ENCODE measurements around the gene RHCG.
"Not testable (repeated sequence)": the region's sequence is repeated elsewhere in the genome, so short reads cannot be mapped to it uniquely, and the experiment has no call there.

Gene RHCG

DNA sequence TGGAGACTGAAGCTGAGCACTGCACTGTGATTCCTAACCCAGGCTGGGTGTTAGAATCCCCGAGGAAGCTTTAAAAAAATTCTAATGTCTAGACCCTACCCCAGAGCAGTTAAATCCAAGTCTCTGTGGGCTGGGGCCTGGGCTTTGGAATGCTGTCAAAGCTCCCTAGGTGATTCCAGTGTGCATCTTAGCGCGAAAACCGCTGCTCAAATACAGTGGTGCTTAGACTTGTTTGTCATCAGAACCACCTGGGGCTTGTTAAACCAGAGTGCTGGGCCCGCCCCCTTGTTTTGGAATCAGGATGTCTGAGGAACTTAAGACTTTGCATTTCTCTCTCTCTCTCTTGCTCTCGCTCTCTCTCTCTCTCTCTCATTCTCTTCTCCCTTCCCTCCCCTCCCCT lies 20.7 kb downstream of the RHCG start:
- no peak for FAIRE-seq

DNA sequence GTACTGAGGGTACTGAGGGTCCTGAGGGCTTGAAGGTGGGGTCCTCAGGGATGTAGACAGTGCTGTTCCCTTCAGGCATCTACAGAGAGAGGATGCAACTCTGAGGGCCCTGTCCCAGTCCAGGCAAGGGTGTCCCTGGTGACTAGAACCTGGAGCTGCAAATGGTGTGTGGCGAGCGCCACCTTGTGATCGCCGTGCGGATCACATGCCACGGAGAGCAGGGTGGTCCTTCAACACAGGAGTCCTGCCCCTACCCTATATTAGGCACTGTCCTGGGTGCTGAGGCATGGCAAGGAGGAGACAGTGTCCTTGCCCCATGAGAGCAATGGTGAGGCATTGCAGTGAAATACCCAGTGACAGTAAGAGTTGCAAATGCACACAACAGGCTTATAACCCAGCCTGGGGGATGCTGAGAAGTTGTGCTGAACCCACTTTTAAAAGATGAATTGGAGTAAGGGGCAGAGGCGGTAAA lies 23.6 kb downstream of the RHCG start:
- FAIRE-seq = no peak

DNA sequence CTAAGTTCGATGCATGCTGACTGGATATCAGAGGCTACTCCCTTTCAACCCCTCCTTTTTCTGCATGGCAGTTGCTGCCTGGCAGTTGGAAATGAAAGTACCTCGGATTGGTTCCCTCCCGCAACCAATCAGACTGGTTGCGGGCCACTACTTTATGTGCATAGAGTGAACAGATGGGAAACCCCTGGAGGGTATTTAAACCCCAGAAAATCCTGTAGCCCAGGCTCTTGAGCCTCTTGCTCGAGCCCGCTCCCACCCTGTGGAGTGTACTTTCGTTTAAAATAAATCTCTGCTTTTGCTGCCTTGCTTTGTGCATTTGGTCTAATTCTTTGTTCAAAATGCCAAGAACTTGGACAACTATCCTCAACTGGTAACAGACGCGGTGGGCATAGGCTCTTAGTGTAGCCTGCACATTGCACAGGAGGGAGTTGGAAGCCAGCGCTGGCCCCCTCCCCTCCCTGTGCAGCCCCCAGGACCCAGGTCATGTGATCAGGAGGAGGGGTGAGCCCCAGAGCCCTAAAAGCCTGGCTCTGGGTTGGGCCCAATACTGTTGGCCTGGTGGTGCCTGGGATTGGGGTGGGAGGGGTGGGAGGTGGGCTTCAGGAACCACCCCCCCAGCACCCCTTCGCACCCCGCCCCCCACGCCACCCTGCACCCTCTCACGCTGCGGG lies 26.8 kb downstream of the RHCG start:
- FAIRE-seq = no peak

DNA sequence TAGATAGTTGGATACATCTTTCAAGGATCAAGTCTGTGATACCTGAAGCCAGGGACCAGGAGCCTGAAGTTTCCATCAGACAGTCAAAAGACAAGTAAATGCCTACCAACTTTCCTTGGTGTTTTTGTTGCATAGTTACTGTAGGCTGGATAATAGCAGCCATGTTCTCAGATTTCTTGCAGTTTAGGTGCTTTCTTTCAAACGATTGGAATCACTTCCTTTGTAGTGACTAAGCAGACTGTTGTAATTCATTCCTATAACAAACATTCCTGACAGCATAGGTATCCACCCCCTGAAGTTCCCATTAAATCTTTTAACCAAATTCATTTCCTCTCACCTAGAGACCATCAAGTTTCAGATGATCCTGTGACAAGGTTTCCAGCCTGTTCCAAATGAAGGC lies 27.6 kb downstream of the RHCG start:
- FAIRE-seq = not testable (repeated sequence)

DNA sequence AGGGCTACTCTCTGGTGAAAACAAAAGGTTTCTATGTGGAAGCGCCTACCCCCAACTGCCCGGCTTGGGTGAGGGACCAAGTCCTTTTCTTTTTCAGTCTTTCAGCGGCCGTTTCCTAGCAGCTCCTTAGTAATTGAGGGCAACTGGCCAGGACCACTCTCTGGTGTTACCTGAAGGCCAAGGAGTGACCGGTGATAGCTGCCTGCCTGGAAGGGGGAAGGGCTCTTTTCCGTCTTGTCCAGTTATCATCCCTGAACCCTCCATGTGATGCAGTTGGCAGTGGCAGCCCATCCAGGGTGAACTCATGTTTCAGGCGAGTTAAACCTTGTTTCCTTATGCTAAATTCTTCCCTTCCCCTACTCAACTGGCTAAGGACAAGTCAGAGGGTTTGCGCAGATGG lies 33.3 kb downstream of the RHCG start:
- no peak for FAIRE-seq

DNA sequence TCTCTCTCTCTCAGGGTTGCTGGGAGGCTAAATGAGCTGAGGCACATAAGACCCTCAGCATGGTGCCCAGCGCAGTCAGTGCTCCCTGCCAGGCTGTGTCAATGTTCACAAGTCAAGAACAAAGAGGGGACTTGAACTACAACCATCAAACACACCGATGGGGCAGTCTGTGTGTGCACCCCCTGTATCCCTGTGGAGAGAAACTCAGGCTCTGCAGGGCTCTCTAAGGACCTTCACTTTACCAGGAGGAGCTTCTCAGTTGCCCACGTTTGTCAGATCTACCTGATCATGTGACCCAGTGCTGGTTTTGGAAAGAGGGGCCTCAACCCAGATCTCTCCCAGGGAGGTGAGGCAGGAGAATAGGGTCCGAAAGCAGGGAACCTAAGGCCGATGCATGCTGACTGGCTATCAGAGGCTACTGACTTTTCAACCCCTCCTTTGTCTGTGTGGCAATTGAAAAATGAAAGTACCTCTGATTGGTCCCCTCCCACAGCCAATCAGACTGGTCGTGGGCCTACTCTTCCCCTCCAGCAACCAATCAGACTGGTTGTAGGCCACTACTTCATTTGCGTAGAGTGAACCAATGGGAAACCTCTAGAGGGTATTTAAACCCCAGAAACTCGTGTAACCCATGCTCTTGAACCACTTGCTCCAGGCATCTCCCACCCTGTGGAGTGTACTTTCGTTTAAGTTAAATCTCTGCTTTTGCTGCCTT lies 34.0 kb downstream of the RHCG start:
- FAIRE-seq = no peak

DNA sequence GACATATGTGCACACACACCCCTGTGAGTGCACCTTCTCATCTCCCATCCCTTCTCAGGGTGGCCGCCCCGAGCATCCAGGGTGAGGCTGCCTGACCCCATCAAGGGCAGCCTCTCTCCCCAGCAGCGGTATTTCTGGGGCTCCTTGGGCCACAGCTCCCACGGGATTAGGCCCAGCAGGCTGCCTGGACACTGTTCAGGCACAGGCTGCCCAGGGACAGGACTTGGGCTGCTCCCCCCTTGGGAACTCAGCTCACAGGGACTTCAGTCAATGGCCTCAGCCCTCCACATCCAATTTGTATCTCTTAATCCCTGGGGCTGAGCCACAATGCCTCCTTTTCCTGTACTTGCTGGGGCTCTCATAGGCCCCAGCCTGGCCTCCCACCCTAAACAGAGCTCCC lies 35.0 kb downstream of the RHCG start:
- no peak for FAIRE-seq

DNA sequence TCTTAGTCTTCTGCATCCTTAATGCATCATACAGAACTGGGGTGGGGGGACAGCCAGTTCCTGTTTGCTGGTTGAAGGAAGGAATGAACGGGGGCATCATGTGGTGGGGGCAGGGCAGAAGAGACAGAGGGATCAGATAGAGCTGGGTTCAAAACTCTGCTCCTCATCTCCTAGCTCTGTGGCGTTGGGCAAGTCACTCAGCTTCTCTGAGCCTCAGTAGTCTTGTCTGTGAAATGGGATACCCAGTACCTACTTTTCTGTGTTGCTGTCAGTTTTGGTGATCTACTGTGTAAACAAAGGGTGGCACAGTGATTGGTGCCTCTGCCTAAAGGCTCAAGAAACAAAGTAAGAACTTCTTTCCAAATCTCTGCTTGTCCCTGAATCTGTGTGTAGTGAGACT lies 36.3 kb downstream of the RHCG start:
- FAIRE-seq = no peak

DNA sequence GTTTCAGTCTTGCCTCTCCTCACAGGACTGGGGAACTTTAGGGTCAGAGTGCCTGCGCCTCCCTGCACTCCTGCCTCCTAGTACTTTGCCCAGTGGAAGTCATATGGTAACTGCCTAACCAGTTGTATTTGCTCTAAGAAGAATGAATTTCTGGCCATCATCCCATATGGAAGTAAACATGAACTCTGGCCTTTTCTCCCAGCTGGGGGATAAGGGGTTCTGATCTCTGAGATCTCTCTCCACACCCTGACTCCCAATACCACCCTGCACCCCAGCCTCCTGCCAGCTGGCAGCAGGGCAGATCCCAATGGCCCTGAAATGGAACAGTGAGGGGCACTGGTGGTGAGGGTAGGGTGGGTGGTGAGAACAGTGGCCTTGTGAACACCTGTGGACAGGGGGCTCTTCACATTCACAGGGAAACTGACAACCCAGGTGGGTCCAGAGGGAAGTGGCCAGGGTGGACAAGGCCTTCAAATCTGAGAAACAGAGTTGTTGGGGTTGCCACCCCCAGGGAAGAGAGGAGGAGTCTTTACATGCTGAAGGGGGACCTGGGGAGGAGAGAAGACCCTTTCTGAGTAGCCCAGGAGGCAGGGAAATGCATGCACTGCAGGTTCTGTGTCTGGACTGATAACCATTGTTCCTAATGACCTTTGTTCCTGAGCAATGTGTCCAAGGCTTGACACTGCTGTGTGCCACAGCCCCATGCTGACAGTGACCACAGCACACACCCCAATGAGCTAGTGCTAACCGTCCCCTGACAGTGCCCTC lies 36.9 kb downstream of the RHCG start:
- FAIRE-seq = no peak

DNA sequence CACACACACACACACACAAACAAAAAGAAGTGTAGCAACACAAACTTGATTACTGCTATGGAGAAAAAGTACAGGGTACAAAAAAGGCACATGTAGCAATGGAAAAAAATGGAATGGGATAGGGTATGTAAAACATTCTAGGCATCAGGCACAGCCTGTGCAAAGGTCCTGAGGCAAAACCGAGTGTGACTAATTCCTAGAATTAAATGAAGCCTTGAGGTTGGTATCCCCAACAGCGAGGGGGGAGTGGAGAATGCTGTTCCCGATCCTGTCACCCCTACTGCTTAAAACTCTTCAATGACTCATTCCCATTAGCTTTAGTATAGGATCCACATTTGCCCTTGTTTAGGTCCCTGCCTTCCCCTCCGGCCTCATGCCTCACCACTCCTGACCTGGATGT lies 37.9 kb downstream of the RHCG start:
- FAIRE-seq = no peak

DNA sequence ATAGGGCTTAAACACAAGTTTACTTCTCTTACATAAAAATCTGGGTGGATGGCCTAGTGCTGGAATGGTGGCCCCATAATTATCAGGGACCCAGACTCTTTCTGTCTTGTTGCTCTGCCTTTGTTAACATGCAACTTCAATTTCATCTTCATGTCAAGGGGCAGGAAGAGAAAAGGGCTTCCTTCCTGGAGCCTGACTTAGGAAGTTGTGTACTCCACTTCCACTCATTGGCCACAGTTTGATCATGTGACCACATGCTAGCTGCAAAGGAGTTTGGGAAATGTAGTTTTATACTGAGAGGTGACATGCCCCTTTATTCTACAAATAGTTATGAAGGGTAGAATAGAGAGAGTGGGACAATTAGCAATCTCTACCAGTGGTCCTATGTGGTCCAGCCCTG lies 39.3 kb downstream of the RHCG start:
- FAIRE-seq = no peak

DNA sequence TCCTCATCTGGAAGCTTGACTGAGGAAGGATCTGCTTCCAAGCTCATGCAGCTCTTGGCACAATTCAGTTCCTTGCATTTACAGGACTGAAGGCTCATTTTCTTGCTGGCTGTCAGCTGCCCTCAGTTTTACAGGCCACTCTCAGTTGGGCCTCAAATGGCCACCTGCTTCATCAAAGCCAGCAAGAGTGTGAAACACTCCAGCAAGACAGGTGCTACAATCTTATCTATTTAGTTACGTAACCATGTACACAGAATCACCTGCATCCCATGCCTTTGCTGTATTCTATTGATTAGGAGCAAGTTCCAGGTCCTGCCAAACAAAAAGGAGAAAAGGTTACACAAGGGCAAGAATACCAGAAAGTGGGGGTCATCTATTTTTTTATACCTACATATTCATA lies 40.8 kb downstream of the RHCG start:
- FAIRE-seq = no peak

DNA sequence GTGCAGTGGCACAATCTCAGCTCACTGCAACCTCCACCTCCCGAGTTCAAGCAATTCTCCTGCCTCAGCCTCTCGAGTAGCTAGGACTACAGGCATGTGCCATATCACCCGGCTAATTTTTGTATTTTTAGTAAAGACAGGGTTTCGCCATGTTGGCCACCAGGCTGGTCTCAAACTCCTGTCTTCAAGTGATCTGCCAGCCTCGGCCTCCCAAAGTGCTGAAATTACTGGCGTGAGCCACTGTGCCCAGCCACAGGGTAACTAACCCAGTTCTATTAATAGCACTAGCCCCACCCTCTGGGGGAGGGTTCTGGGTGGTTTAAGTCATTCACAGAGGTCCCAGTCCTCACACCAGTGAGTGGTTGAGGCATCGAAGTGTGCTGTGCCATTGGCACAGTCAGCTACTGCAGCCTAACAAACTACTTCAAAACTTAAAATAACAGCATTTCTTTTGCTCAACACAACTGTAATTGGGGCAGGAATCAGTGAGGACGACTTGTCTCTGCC lies 44.0 kb downstream of the RHCG start:
- no peak for FAIRE-seq

DNA sequence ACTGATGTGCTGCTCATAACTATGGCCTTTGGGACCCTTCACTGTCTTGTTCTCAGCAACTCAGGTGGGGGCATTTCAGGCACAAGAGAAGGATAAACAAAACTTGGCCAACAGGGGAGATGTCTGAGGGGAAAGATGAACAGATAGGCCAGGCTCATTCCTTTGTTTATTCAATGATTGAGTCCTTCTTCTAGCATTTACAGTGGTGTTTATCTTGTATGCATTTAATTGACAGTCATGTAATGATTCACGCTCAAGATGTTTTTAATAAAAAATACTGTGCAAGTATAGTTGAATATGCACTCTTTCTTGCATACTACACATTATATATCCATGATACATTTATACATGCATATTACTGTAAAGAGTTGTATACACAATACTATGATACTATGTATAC lies 44.5 kb downstream of the RHCG start:
- FAIRE-seq = no peak

DNA sequence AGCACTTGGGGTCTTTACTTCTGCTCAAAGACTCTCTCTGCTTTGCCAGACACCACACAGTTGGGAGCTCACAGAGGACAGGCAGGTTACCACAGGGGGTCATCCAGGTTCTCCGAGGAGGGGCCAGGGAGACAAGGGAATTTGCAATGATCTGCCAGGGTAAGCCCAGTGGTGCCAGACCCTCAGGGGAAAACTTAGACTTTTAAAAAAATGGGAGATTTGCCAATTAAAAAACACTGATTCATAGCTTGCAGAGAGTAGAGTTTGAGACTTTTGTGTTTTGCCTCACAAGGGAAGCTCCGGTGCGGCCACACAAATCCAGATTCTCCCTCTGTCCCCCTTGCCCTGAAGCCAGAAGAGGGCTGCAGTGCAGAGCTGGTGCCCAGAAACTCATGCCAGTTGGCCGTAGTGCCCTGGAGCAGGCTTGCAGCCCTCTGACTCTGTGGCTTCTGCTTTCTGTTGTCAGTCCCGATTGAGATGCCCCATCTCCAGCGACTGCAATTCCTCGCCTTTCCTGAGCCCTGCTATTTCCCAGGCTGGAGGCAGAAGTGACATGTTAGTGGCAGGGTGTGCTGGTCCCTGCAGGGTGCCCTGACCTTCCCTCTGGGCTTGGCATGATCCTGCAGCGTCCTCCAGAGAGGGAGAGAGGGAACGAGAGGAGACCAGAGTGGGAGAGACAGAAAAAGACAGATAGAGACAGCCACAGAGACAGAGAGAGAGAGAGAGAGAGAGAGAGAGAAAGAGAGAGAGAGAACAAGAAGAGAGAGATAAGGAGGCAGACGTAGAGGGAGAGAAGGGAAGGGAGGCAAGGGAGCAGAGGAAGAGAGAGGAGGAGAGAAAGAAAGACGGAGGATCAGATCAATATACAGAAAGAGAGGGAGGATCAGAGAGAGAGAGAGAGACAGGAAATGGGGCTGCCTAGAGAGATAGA lies 46.0 kb downstream of the RHCG start:
- no peak for FAIRE-seq

DNA sequence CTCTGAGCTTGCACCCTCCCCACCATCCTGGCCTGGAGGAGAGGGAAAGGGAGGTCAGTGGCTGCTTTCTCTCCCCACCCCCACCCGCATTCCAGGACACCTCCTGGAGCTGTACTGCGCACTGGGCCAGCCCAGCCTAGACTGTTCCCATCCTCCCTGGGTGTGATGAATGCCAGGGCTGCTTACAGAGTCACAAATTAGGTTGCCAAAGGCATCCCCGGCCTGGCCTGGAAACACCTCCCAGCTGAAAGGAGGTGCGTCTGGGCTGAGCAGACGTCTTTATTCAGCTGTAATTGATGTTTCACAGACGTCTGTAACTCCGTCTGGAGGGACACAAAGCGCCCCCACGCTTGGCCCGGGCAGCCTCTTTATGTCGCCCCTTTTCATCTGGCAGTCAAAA lies 47.6 kb downstream of the RHCG start:
- FAIRE-seq = no peak

DNA sequence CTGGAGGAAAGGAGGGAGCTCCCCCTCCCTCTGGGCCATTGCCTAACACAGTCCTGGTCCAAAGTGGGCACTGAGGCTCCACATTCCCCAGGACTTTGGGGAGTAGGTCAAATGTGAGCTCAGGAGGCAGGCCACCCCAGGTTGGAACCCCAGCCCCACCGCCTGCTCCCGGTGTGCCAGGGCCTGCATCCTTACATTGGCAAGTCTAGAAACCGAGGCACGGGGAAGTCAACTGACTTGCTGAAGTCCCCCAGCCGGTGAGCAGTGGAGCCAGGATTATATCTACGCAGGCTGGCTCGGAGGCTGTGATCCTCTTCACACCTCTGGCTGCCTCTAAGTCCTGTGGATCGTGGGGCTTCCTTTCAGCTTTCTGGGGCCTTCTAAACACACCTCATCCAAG lies 48.7 kb downstream of the RHCG start:
- FAIRE-seq = no peak

DNA sequence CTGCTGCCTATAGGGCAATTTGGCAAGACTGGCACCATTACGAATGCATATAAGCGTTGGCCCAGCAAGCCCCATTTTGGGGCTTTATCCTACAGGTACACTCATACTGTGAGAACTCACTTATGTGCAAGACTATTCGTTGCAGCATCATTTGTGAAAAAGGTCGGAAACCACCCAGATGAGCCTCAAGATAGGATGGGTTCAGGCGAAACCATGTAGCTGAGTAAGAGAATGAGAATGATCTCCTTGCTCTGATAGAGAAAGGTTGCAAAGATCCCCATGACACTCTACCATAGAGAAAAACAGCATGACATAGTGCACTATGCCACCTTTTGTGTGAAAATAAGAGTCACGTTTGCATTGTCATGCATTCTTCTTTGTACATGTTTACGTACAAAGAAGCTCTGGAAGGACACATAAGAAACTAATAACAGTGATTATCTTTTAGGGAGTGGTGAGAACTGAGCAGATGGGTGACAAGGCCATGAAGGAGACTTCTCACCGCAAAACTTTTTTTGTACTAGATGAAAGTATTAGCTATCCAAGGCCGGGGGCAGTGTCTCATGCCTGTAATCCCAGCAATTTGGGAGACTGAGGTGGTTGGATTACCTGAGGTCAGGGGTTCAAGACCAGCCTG lies 50.0 kb downstream of the RHCG start:
- FAIRE-seq = no peak

DNA sequence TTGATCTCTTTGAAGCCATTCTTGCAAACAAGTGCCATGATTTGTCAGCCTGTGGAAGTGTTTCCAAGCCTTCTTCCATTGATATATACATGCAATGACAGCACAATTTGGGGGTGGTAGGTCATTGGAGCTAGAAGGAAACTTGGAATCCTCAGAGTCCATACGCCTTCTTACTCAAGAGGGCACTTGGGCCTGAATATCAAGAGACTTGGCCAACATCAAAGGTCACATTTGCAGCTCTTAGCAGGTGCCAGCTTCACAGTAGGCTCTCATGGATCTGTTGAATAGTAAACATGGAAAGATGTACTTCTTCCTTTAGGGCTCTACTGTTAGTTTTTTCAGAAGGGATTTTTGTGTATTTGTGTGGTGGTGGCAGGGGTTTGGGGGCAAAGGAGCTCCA lies 50.9 kb downstream of the RHCG start:
- FAIRE-seq = no peak

DNA sequence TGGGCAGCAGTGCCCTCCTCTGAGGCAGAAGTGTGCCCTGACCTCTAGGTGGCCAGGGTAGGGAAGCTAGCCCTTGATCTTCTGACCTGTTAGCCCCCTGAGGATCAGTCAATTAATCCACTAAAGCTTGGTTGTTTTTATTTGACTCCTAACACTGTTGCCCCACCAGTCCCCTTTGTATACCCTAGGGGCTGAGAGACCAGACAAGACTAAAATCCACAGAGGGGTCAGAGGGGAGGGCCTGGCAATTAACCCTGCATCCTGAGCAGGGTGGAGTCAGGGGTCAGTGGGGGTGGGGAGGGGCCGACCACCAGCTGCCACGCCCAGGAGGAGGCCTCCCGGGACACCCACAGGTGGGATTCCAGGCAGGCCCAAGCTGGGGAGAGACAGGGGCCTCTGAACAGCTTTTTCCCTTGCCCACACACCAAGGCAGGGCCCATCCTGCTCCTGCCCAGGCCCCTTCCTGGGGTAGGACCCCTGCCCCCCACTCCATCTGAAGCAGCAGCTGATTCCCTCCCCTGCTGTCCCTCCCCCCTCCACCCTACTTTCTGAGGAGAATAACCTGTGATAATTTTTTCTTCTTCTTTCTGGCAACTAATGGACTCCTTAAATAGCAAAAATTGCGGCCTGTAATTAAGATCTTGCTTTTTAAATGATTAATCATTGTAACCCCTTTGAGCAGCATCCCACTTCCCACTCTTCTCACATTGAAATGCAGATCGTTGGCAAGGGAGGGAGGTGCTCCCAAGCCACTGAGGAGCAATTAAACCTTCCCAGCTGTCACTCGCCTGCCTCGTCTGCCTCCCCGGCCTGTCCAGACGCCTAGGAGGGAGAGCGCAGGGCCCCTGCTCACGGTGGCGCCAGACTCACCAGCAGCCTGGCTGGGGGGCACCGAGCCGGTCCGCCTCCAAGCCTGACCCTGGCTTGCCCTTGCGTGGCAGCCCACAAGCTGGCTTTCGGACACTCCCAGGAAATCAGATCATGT lies 51.9 kb downstream of the RHCG start:
- FAIRE-seq = no peak

DNA sequence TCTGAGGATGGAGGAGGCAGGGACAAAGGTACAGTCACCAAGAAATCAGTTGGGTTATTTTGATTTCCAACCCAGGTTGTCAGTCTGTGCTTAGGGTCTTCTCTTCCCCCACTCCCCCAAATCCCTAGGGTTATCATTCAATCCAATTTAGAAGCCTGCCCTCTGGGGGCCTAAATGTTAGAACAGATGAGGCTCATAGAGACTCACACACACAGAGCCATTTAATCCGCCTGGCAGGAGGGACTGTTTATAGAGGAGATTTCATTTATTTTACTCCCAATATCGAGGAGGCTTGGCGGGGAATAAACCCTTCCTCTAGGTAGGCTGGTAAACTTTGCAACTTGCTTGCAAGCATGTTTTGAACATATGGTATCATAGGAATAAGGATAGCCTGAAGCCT lies 52.8 kb downstream of the RHCG start:
- no peak for FAIRE-seq

Data from endometrium (tissue), 2 donors.